BE2C (cell line): ENCODE results near the gene CTTNBP2NL.
"Not testable (repeated sequence)": the region's sequence is repeated elsewhere in the genome, so short reads cannot be mapped to it uniquely, and the experiment has no call there.

Source experiments
- DNase-seq: peaks from one replicate; pipeline ENCODE4 v3.0.0-alpha.2; 2020
- H3K27me3 ChIP-seq: fragments of 250-450 bp; sonication (Bioruptor Pico); 2 replicates; pipeline ENCODE4 v1.5.1; 2020; ENCODE audit warnings: mild to moderate bottlenecking
- H3K36me3 ChIP-seq: fragments of 250-450 bp; sonication (Bioruptor Pico); 2 replicates; pipeline ENCODE4 v1.5.1; 2020; ENCODE audit warnings: mild to moderate bottlenecking
- H3K4me1 ChIP-seq: fragments of 250-450 bp; sonication (Bioruptor Pico); 2 replicates; pipeline ENCODE4 v1.5.1; 2020
- H3K4me3 ChIP-seq: 2 replicates; pipeline ENCODE4 v1.5.1; 2011; ENCODE audit warnings: low read depth, low read length
- H3K9me3 ChIP-seq: fragments of 250-450 bp; sonication (Bioruptor Pico); 2 replicates; pipeline ENCODE4 v1.5.1; 2020
- CTCF ChIP-seq: IDR thresholded peaks from 2 replicates; pipeline ENCODE4 v1.5.1; 2012; ENCODE audit warnings: mild to moderate bottlenecking, low read depth, low read length

The CTTNBP2NL gene

GRCh38 chr1:112429749-112430148, 33.7 kb downstream of the CTTNBP2NL start:
- no peaks in the 10 kb centered on the region for H3K4me1 ChIP-seq
- DNase-seq, result no peak

GRCh38 chr1:112431038-112431437, 35.0 kb downstream of the CTTNBP2NL start:
- Histone ChIP-seq H3K4me3 (no peak overlapping the region), H3K27me3 (no peaks in the 10 kb centered on the region), H3K36me3 (no peaks in the 10 kb centered on the region), H3K4me1 (no peaks in the 10 kb centered on the region), H3K9me3 (no peaks in the 10 kb centered on the region)
- no peak for DNase-seq
- TF ChIP-seq CTCF, result no peak

More at GRCh38 chr1:112429749-112430148, 33.7 kb downstream of the CTTNBP2NL start:
- Histone ChIP-seq H3K27me3 (no peaks in the 10 kb centered on the region), H3K36me3 (no peaks in the 10 kb centered on the region), H3K9me3 (no peaks in the 10 kb centered on the region), H3K4me3 (no peak overlapping the region)
- no peak for TF ChIP-seq CTCF

GRCh38 chr1:112435448-112435847, 39.4 kb downstream of the CTTNBP2NL start:
- no peak for DNase-seq
- Histone ChIP-seq H3K4me3 (no peak overlapping the region), H3K9me3 (no peaks in the 10 kb centered on the region), H3K36me3 (no peaks in the 10 kb centered on the region), H3K4me1 (no peaks in the 10 kb centered on the region), H3K27me3 (no peaks in the 10 kb centered on the region)
- no peak for TF ChIP-seq CTCF

GRCh38 chr1:112436384-112437156, 40.6 kb downstream of the CTTNBP2NL start:
- TF ChIP-seq CTCF, result no peak
- no peaks in the 10 kb centered on the region for H3K4me1 ChIP-seq
- H3K4me3 ChIP-seq, result no peak overlapping the region
- DNase-seq, result no peak
- H3K27me3 ChIP-seq, result no peaks in the 10 kb centered on the region
- H3K36me3 ChIP-seq, result no peaks in the 10 kb centered on the region; the same call in 1 of the 2 replicates
- no peaks in the 10 kb centered on the region for H3K9me3 ChIP-seq

- not testable (repeated sequence) for H3K4me1 ChIP-seq, H3K36me3 ChIP-seq, DNase-seq, H3K9me3 ChIP-seq, H3K4me3 ChIP-seq, H3K27me3 ChIP-seq
These were observed 42.1 kb downstream of the CTTNBP2NL start for GRCh38 chr1:112438156-112438555.

GRCh38 chr1:112439592-112439991, 43.6 kb downstream of the CTTNBP2NL start:
- no peak overlapping the region for H3K4me3 ChIP-seq
- H3K9me3 ChIP-seq, result no peaks in the 10 kb centered on the region
- no peaks in the 10 kb centered on the region; the same call in 1 of the 2 replicates for H3K36me3 ChIP-seq
- no peaks in the 10 kb centered on the region for H3K4me1 ChIP-seq
- no peak for DNase-seq
- TF ChIP-seq CTCF, result no peak
- H3K27me3 ChIP-seq, result no peaks in the 10 kb centered on the region

GRCh38 chr1:112440574-112440973, 44.6 kb downstream of the CTTNBP2NL start:
- H3K4me3 ChIP-seq, result no peak overlapping the region
- H3K9me3 ChIP-seq, result no peaks in the 10 kb centered on the region
- TF ChIP-seq CTCF, result no peak
- H3K4me1 ChIP-seq, result no peaks in the 10 kb centered on the region
- H3K36me3 ChIP-seq, result no peaks in the 10 kb centered on the region; the same call in 1 of the 2 replicates
- no peak for DNase-seq
- no peaks in the 10 kb centered on the region for H3K27me3 ChIP-seq
